Parathyroid adenoma (tissue), 2 donors: Measurements from ENCODE around the gene ZBTB43.

Source experiments
- H2AFZ ChIP-seq: fragments of 300-600 bp; sonication (generic); one replicate; pipeline ENCODE4 v1.7.0; 2017; ENCODE audit warnings: antibody characterized with exemption, mild to moderate bottlenecking
- H3K27ac ChIP-seq: fragments of 300-600 bp; sonication (generic); one replicate; pipeline ENCODE4 v1.7.0; 2017
- H3K27me3 ChIP-seq: fragments of 300-600 bp; sonication (generic); one replicate; pipeline ENCODE4 v1.7.0; 2017; ENCODE audit warnings: low read length; ENCODE audit not compliant: control insufficient read depth, insufficient read depth
- H3K36me3 ChIP-seq: fragments of 300-600 bp; sonication (generic); one replicate; pipeline ENCODE4 v1.7.0; 2017; ENCODE audit warnings: low read length; ENCODE audit not compliant: control insufficient read depth, insufficient read depth
- H3K4me1 ChIP-seq: fragments of 300-600 bp; sonication (generic); one replicate; pipeline ENCODE4 v1.7.0; 2017; ENCODE audit warnings: control low read depth
- H3K4me2 ChIP-seq: fragments of 300-600 bp; sonication (generic); one replicate; pipeline ENCODE4 v1.7.0; 2017; ENCODE audit warnings: low read length
- H3K4me3 ChIP-seq: fragments of 300-600 bp; sonication (generic); one replicate; pipeline ENCODE4 v1.7.0; 2017; ENCODE audit warnings: low read depth, low read length
- H3K79me2 ChIP-seq: fragments of 300-600 bp; sonication (generic); one replicate; pipeline ENCODE4 v1.7.0; 2017; ENCODE audit warnings: control low read depth
- H3K9ac ChIP-seq: fragments of 300-600 bp; sonication (generic); one replicate; pipeline ENCODE4 v1.7.0; 2017; ENCODE audit warnings: mild to moderate bottlenecking
- H3K9me3 ChIP-seq: fragments of 300-600 bp; sonication (generic); one replicate; pipeline ENCODE4 v1.7.0; 2017; ENCODE audit warnings: low read length; ENCODE audit not compliant: control insufficient read depth
- CTCF ChIP-seq: fragments of 300-600 bp; sonication (generic); IDR thresholded peaks from one replicate; pipeline ENCODE4 v1.7.0; 2017; ENCODE audit warnings: antibody characterized with exemption, mild to moderate bottlenecking
- donor health status: primary hyperparathyroidism.

Gene ZBTB43

GRCh38 chr9:126804696-126805553 is at the start of gene ZBTB43:
Gene ZBTB43, plus strand, starts transcription at chr9:126805040. Its CDS starts 27,470 bp downstream, at chr9:126832510.
- peak within 1 kb of the TSS; percentile 61 for H3K9ac ChIP-seq
- no peaks in the 10 kb centered on the region for H3K27me3 ChIP-seq
- peak within 1 kb of the TSS; percentile 78 for H3K4me2 ChIP-seq
- H3K36me3 ChIP-seq, result no peaks in the 10 kb centered on the region
- no peaks in the 10 kb centered on the region for H3K9me3 ChIP-seq
- peak within 1 kb of the TSS; percentile 84 for H3K27ac ChIP-seq
- H3K4me3 ChIP-seq, result peak within 1 kb of the TSS; percentile 87
- peaks cover 15% of the 10 kb centered on the region for H3K79me2 ChIP-seq
- no peak for TF ChIP-seq CTCF
- peaks cover 20% of the 10 kb centered on the region for H3K4me1 ChIP-seq
- peak within 1 kb of the TSS; percentile 93 for H2AFZ ChIP-seq

- Histone ChIP-seq H3K4me2 (no peak overlapping the region), H3K27ac (no peak overlapping the region), H3K9me3 (no peaks in the 10 kb centered on the region), H3K79me2 (no peaks in the 10 kb centered on the region), H3K4me1 (no peaks in the 10 kb centered on the region), H3K9ac (no peak overlapping the region), H3K4me3 (no peak overlapping the region), H3K27me3 (no peaks in the 10 kb centered on the region), H2AFZ (no peak overlapping the region), H3K36me3 (no peaks in the 10 kb centered on the region)
- TF ChIP-seq CTCF, result no peak
Observed at GRCh38 chr9:126755317-126755875, 49.4 kb upstream of the ZBTB43 start.

DNA sequence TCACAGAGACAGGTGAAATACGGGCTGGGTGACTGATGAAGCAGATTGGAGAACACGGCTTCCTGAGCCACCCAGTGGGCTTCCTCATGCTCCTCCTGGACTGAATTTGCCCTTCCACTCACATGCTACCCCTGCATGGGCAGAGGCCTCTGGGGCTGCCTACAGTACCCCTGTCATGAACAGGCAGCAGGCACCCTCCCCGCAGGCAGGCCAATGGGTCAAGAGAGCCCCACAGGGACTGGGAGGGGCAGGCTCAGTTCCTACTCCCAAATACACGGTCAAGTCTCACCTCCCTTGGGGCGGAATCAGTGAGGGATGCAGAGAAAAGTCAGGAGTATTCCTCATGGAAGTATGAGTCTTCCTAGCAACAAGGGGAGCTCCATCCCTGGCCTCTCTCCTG is 48.6 kb upstream of the ZBTB43 start:
- no peaks in the 10 kb centered on the region for H3K27me3 ChIP-seq
- no peak overlapping the region for H2AFZ ChIP-seq
- H3K79me2 ChIP-seq, result no peaks in the 10 kb centered on the region
- no peak for TF ChIP-seq CTCF
- H3K9ac ChIP-seq, result no peak overlapping the region
- H3K9me3 ChIP-seq, result no peaks in the 10 kb centered on the region
- H3K4me3 ChIP-seq, result no peak overlapping the region
- no peak overlapping the region for H3K4me2 ChIP-seq
- H3K27ac ChIP-seq, result no peak overlapping the region
- H3K4me1 ChIP-seq, result no peaks in the 10 kb centered on the region
- no peaks in the 10 kb centered on the region for H3K36me3 ChIP-seq

DNA sequence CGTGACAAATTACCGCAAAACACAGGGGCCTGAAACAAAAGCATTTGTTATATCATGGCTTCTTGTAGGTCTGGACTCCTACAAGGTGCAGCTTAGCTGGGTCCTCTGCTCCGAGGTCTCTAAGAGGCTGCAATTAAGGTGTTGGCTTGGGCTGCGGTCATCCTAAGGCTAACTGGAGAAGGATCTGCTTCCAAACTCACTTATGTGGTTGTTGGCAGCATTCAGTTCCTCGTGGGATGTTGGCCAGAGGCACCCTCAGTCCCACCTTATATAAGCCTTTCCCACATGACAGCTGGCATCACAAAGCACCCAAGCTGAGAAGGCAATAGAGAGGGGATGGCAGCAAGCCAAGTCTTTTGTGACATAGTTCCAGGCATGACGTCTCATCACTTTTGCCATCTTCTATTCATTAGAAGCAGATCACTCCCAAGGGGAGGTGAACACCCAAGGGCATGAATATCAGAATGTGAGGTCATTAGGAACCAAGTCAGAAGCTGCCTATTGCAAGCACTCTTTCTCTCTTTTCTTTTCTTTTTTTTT is 47.9 kb upstream of the ZBTB43 start:
- no peaks in the 10 kb centered on the region for H3K4me1 ChIP-seq
- no peak for TF ChIP-seq CTCF
- no peak overlapping the region for H2AFZ ChIP-seq
- no peaks in the 10 kb centered on the region for H3K9me3 ChIP-seq
- no peaks in the 10 kb centered on the region for H3K36me3 ChIP-seq
- H3K27me3 ChIP-seq, result no peaks in the 10 kb centered on the region
- no peak overlapping the region for H3K4me2 ChIP-seq
- H3K4me3 ChIP-seq, result no peak overlapping the region
- no peaks in the 10 kb centered on the region for H3K79me2 ChIP-seq
- no peak overlapping the region for H3K27ac ChIP-seq
- H3K9ac ChIP-seq, result no peak overlapping the region
